Epithelial cell of esophagus (primary cell): ENCODE measurements around the gene NEK5.
A peak's percentile ranks its signal among the peaks of the same experiment; 100 is the strongest.
"Not testable (repeated sequence)": the region's sequence is repeated elsewhere in the genome, so short reads cannot be mapped to it uniquely, and the experiment has no call there.

Experiments
- DNase-seq: peaks from one replicate; pipeline ENCODE4 v3.0.0; 2010; ENCODE audit warnings: low read depth
- H3K4me3 ChIP-seq: 2 replicates; pipeline ENCODE4 v1.5.1; 2011; ENCODE audit warnings: mild to moderate bottlenecking, low read length, control low read depth
- CTCF ChIP-seq: IDR thresholded peaks from 2 replicates; pipeline ENCODE4 v1.5.1; 2011; ENCODE audit warnings: low read depth, mild to moderate bottlenecking, low read length, control low read depth, inconsistent platforms; ENCODE audit not compliant: insufficient read depth; ENCODE audit errors: missing control alignments

The NEK5 gene

GRCh38 chr13:52096062-52096461 is 32.8 kb downstream of the NEK5 start:
- H3K4me3 ChIP-seq = no peak overlapping the region
- no peak for TF ChIP-seq CTCF
- no peak for DNase-seq

GRCh38 chr13:52092087-52092486 is 36.8 kb downstream of the NEK5 start:
- no peak for DNase-seq
- no peak for TF ChIP-seq CTCF

GRCh38 chr13:52091473-52091872 is 37.4 kb downstream of the NEK5 start:
- H3K4me3 ChIP-seq = no peak overlapping the region
- DNase-seq = no peak
- TF ChIP-seq CTCF = no peak

More at GRCh38 chr13:52092087-52092486, 36.8 kb downstream of the NEK5 start:
- no peak overlapping the region for H3K4me3 ChIP-seq

GRCh38 chr13:52085421-52085820 is 43.5 kb downstream of the NEK5 start:
- H3K4me3 ChIP-seq = no peak overlapping the region
- DNase-seq = peak; percentile 81
- no peak for TF ChIP-seq CTCF

- peak; percentile 69 for DNase-seq
- not testable (repeated sequence) for H3K4me3 ChIP-seq
Observed at GRCh38 chr13:52084981-52085380, 43.9 kb downstream of the NEK5 start.

- no peak for DNase-seq
- TF ChIP-seq CTCF = no peak
- no peak overlapping the region for H3K4me3 ChIP-seq
Observed at GRCh38 chr13:52082601-52083000, 46.3 kb downstream of the NEK5 start.

- not testable (repeated sequence) for DNase-seq, H3K4me3 ChIP-seq
Observed at GRCh38 chr13:52079891-52080290, 49.0 kb downstream of the NEK5 start.

GRCh38 chr13:52070929-52071523 is 57.8 kb downstream of the NEK5 start:
- peak; percentile 52 for DNase-seq
- peak; percentile 29 for TF ChIP-seq CTCF
- H3K4me3 ChIP-seq = no peak overlapping the region
